ENCODE measurements around the gene UBP1.
"Not testable (repeated sequence)": the region's sequence is repeated elsewhere in the genome, so short reads cannot be mapped to it uniquely, and the experiment has no call there.

Gene UBP1

DNA sequence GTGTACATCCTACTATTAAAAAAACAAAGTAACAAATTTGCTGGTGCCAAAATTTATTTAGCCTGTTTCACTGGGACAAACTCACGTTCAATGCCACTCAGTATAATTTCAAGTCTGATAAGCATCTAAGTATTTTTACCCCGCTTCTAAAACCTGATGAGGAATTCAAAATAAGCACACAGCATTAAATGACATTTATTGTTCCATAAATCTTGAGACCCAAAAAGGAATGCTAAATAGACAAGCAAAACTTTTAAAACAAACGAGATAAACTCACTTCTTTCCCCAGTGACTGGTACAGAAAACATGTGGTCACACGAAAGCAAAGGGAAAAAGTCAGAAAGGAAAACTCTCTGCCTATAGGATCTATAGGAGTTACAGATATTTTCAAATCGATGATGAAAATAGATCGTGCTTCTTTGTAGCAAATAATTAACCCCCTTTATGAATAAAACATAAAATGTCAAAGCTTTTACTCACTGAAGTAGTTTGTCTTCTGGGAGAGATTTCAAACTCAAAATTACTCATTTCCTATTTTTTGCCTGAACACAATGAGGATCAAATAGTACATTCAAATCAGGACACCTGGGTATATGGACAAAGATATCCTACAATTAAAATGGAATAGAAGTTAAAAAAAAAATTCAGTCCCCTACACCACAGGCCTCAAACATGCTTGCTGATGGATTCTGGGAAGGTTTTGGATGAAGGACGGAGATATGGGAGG is 51.7 kb downstream of the UBP1 start:
- no peak for DNase-seq

DNA sequence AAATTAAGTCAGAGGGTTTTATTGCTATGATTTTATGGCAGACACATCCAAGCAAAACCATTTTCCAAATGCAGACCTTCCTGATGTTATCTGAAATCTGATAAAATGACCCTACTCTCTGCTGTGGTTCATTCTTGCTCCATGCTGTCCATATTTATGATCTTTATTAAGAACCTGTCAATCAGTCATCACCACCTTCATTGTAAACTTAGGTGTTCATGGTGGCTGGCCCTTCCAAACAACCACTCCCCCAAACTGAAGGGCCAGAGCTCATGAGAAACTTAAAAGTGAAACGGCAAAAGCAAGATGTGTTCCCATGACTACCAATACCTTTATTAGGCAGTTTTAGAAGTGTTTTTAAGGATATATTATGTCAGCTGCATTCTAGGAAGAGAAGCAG is 53.6 kb downstream of the UBP1 start:
- no peak for DNase-seq

DNA sequence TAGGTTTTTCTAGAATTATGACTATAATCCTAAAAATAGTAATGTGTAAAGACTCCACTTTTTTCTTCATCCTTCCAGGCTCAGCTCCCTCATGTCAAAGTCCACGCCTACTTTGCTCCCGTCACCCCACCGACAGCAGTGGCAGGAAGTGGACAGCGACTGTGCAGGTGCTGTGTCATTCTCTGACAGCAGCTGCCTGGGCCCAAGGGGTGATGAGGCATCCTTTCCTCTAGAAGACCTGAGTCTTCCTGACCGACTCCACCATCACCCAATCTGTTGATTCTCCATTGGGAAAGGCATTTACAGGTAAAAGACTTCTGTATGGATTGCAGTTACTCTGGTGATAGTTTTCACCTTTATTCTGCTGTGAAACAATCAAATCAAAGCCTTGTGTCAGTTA is 54.8 kb downstream of the UBP1 start:
- no peak for DNase-seq

DNA sequence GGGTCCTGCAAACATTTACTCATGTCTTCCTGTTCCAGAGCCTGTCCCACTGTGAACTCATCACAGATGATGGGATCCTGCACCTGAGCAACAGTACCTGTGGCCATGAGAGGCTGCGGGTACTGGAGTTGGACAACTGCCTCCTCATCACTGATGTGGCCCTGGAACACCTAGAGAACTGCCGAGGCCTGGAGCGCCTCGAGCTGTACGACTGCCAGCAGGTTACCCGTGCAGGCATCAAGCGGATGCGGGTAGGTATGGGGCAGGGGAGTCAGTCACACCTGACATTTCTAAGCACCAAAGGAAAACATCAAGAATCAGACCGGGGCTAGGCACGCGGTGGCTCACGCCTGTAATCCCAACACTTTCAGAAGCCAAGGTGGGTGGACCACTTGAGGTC is 56.3 kb downstream of the UBP1 start:
- DNase-seq, result no peak

DNA sequence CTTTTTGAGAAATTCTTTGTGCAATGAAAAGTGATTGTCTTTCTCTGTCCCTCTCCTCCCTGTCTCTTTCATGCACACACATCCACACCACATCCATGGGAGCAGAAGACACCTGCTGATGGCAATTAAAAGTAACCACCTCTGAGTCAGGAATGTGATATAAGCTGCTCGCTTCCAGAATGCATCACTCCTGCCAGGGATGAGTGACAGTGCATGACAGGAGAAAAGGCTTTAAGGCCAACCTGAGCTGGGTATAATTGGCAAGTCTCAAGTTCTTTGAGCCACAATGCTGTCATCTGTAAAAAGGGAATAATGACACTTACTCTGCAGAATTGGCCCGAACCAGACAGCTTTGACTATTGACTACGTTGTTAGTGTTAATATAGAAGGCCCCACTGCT is 59.6 kb downstream of the UBP1 start:
- no peak for DNase-seq

DNA sequence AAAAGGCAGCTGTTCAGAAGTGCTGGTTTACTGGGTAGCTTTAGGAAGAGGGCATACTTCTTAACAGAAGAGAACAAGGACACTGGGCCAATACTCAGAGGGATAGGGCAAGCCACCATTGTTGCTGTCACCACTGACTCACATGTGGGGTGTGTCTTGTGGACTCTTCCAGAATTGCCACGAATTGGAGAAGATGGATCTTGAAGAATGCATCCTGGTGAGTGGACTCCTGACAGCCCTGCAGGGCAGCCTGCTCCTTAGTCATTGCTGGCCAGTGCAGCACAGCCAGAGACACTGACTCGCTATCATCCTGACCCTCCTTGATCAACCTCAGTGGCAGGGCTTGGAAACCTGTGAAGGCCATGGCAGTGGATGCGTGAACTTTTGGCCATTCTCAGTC is 62.3 kb downstream of the UBP1 start:
- no peak for DNase-seq

DNA sequence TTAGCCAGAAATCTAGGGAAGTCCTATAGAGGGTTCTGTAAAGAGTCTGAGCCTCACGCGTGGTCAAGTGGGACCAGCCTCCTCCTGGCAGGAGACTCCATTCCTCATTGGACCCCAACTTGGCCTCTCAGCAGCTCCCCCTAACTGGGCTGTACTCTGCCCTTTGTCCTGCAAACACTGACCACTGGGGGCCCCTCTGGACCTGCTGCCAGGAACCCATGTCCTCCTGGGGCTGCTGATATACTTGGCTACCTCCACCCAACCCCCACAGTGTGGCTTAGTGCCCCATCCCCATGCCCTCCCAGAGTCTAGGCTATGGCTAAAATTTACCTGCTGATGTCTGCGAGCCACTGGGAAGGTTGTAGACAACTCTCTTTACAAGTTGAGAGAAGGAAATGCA is 62.7 kb downstream of the UBP1 start:
- DNase-seq, result no peak

DNA sequence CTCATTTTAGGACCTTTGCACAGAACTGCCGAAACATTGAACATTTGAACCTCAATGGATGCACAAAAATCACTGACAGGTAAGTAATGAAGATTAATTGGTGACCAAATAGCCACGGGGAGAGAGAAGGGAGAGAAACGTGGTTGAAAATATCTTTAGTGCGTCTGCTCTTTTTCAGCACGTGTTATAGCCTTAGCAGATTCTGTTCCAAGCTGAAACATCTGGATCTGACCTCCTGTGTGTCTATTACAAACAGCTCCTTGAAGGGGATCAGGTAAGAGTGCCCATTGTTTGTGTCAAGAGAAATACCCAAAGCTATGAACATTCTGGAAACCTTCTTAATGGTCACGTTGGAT is 67.1 kb downstream of the UBP1 start:
- no peak for DNase-seq

DNA sequence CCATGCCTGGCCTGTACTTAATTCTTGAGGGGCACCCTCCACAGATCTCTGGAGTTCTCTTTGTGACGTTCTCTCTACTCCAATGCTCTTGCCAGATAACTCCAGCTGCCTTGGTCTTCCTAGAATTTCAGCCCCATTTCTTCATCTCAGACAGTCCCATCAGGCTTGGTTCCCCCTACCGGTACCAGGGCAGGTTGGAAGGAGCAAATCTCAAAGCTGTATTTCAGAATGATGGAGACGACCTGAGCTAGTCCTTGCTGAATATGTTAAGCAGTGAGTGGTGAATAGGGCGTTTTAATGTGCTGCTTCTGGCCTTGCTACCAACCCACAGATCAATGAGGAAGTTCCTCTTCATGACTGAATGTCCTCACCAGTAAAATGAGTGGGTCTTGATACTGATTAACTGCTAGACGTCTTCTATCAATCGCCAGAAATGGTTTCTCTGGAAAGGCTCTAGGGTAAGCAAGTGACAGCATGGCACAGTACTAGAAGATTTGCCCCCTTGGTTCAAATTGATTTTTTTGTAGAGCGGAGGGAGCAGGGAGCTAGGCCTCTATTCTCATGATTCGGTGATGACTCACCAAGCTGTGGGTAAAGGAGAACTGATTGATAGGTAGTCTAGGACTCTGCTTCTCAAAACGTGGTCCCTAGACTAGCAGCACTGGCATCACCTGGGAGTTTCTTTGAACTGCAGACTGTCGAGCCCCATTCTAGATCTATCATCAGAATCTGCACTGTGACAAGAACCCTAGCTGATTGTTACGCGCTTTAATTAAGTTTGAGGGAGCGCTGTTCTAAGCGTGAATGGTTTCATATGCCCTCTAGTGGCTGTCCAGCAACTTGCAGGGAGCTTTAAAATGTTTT is 67.8 kb downstream of the UBP1 start:
- peak; percentile 2 for DNase-seq

DNA sequence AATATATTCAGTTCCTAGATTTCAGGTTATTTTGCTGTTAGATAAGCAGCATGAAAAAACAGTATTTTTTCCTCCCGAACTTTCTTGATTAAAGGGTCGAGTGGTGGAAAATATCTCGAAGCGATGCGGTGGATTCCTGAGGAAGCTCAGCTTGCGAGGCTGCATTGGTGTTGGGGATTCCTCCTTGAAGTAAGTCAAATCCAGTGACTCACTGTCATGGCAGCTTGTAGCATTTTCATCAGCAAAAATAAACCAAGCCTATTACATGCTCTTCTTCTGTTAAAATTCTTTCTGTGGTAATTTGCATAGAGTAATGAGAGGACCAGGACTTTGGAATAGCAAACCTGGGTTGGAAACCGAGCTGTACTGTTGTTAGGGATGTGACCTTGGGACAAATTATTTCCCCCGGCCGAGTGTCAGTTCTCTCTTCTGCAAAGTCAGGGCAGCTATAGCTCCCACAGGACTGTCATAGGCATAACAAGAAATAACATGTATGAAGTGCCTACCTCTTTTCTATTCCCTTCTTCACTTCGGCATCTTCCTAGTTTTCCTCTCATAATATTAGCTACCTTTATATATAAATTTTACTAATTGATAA is 75.6 kb downstream of the UBP1 start:
- no peak for DNase-seq

DNA sequence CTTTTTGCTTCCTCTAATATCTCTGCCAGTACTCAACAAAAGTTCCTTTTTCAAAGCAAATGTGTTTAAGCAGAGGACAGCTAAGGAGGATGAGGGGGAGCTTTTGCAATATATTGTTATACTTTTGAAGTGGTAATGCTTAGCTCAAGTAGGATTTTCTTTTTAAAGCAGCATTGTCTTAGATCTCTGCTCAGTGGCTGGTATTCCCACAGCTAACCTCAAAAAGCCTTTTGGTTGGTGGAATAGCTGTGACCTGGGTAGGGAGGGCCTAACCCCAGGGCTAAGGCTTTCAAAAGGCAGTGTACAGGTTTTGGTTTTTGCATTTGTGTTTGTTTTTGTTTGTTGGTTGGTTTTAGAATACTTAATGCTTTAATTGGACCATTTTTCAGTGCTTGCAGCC is 76.1 kb downstream of the UBP1 start:
- DNase-seq, result no peak

DNA sequence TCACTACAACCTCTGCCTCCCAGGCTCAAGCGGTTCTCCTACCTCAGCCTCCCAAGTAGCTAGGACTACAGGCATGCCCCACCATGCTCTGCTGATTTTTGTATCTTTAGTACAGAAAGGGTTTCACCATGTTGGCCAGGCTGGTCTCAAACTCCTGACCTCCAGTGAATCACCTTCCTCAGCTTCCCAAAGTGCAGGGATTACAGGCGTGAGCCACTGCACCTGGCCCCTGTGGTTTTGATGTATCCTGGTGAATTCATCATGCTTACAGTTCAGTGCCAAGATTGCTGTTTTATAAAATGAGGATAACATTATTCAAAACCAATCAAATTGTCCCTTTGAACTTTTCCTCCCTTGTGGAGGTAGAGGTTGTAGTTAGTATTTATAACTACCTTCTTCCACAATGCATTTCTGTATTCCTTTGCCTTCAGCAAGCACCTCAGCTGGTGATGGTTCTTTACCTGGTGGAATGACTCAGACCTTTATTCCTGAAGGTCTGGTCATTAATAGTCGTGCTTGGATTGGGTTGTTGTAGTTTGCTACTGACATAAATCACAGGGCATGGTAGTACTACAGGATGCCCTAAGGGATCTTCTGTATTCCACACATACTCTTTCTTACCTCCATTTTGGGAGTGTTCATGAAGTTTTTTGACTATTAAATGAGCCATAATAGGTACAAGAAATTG is 76.9 kb downstream of the UBP1 start:
- no peak for DNase-seq

DNA sequence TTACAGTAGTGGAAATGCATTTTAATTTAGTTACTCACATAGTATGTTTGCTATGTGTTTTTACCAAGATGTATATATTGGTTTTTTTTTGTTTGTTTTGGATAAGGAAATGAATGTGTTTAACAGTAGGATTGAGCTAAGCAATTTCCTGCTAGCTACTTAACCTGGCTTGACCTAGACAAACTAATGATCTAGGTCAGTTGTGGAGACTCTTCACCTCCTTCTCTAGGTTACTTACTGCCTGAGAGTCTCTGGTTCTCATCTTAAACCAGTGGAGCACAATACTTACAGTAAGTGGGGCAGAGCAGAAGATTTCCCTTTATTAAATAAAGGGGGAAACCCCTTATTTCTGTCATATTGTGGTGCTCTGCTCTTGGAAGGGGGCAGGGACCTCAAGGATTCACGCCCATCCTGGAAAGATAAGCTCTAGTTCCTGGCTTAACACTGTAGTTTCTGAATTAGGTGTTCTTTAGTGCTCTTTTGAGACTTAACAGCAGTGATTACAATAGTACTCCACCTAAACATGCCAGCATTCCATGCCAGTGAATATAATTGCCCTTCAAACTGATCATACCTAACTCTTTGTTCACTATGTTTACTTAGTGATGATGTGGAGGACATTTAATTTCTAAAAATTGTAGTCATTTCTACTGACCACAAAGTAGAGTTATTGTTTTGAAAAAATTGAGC is 79.9 kb downstream of the UBP1 start:
- DNase-seq, result no peak

DNA sequence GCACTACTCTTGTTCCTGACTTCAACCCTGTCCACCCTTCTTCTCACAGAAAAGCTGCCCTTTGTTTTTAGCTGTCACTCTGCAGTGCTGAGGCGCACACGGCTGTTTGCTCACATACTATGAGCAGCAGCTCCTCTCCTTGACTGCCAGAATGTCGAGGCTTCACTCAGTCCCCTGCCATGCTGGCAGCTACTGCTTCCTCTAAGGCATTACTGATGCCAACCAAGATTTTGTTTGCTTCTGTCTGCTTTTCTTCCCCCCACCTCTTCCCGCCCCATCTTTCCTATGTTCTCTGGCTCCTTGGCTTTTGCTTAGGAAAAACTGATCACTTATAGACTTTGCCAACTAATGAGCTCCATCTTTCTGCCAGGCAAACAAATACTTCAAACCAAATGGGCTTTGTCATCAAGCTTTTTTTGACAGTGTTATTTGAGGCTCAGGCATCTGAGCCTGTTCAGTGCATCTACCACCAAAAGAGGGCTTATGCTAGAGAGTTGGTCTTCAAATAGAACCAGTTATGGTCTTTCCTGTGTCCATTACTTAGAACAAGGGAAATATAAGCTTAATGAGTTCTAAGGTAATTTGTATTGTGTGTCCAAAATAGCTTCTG is 81.9 kb downstream of the UBP1 start:
- no peak for DNase-seq

DNA sequence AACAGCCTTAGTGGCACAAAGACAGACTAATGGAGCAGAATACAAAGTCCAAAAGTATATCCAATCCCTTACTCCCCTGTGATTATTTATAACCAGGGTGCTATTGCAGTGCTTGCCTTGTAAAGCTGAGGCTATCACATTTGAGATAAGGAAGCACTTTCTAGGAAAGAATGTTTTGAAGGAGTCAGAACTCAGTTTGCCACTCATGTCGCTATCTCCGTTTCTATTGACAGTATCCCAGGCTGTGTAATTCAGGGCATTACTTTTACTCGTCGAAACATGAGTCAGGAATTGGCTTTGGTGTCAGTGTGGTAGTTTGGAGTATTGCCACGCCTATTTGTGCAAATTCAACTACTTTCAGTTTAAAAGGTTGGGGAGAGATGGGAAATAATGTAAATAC is 84.6 kb downstream of the UBP1 start:
- DNase-seq, result no peak

DNA sequence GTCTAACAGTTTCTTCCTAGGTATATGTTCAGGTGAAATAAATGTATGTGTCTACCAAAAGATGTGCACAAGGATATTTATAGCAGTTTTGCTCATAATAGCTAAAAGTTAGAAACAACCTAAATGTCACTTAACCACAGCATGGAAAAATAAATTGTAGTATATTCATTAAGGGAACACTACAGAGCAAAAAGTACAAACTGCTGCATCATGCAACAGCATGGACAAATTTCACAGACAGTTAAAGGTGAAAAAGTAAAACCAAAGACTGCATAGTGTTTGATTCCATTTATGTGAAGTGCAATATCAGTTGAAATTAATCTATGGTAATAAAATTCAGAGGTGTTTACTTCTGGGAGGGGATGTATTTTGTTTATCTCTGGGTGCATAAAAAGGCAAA is 100.4 kb downstream of the UBP1 start:
- no peak for DNase-seq

DNA sequence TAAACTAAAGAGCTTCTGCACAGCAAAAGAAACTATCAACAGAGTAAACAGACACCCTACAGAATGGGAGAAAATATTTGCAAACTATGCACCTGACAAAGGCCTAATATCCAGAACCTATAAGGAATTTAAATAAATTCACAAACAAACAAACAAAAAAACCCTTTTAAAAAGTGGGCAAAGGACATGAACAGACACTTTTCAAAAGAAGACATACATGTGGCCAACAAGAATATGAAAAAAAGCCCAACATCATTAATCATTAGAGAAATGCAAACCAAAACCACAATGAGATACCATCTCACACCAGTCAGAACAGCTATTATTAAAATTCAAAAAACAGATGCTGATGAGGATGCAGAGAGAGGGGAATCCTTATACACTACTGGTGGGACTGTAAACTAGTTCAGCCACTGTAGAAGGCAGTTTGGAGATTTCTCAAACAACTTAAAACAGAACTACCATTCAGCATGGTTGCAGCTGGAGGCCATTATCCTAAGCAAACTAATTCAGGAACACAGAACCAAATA is 101.2 kb downstream of the UBP1 start:
- DNase-seq, result not testable (repeated sequence)

All from COR-L47 (cell line).